HG03520 (cell line): ENCODE results near the gene SLX4.

Experiments
- ATAC-seq: cut with Tn5 transposase; IDR thresholded peaks from one replicate; pipeline ENCODE4 v1.9.1; 2021; ENCODE audit warnings: mild to moderate bottlenecking, moderate library complexity; ENCODE audit not compliant: unreplicated experiment

SLX4 gene

GRCh38 chr16:3602320-3602653, 9.1 kb downstream of the SLX4 start:
- ATAC-seq = no peak

GRCh38 chr16:3601614-3602319, 9.6 kb downstream of the SLX4 start:
- no peak for ATAC-seq

- no peak for ATAC-seq
Measured at GRCh38 chr16:3599922-3600321, 11.5 kb downstream of the SLX4 start.

GRCh38 chr16:3599121-3599520, 12.3 kb downstream of the SLX4 start:
- ATAC-seq = no peak

DNA sequence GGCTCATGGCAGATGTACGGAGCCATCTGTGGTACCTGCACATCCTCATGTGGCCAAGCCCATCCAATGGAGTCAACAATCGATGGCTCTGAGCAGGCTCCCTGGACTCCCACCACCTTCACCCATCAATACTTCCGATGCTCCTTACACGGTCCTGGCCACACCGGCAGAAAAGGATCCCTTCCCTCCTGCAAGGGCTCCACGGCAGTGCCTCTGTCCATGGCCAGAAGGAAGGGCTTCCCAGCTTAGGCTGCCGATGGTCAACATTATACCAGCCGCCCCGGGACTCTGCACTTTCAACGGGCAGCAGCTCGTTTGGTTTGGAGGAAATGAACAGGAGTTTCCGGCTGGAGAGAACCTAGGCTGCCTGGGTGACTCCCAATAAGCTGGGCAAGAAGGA, 13.2 kb downstream of the SLX4 start:
- no peak for ATAC-seq

DNA sequence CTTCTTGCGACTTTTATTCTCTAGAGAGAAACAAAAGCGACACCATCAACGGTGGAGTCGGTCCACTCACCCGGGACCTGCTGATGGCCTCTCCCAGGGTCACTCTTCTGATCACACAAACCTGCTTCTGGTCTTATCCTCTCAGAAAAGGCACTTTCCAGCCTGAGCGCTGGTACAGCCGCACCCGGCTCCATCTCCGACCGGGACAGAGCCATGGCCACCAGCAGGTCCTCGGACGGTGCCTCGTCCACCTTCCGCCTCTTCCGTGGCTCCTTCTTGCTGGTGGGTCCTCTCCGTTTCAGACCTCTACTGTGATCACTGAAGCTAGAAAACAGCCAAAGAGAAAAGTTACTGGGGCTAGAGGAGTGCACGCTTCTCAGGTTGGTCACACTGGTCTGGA, 13.7 kb downstream of the SLX4 start:
- no peak for ATAC-seq

GRCh38 chr16:3597226-3597625, 14.2 kb downstream of the SLX4 start:
- ATAC-seq = no peak

GRCh38 chr16:3596101-3596861, 15.1 kb downstream of the SLX4 start:
- ATAC-seq = no peak

GRCh38 chr16:3595521-3596021, 15.8 kb downstream of the SLX4 start:
- no peak for ATAC-seq

GRCh38 chr16:3595110-3595486, 16.3 kb downstream of the SLX4 start:
- ATAC-seq = no peak

DNA sequence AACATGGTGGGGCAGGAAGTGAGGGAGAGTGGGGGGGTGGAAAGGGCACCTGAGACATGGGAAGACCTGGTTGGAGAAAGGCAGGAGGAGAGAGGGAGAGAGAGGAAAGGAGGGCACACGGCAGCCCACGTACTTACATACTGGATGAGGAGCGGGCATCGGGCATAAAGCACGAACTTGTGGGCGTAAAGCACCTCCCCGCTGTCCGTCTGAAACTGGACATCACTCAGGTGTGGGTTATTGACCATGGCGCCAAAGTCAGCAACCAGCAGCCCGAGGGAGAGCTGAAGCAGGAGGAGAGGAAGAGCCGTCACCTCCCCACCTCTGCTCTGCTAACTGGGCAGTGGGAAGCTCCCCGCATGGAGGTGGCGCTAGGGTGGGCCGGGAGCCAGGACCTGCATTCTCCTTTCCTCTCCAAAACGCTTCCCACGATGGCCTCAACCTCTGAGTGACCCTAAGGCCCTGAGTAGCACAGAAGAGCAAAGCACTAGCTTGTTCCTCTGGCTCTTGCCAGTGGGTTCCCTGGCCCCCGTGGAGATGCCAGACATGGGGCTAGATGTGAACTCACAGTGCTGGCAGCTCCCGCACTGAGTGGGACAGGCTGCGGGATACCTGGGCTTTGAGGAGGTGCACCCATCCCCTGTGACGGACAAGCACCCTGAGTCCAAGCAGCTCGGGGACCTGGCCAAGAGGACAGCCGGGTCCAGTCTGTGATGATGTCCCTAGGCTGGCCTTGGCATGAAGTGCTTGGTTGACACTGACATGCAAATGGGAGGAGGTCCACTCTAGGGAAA, 16.9 kb downstream of the SLX4 start:
- no peak for ATAC-seq

GRCh38 chr16:3592559-3592958, 18.8 kb downstream of the SLX4 start:
- ATAC-seq = no peak

- no peak for ATAC-seq
Measured at GRCh38 chr16:3591991-3592390, 19.4 kb downstream of the SLX4 start.

DNA sequence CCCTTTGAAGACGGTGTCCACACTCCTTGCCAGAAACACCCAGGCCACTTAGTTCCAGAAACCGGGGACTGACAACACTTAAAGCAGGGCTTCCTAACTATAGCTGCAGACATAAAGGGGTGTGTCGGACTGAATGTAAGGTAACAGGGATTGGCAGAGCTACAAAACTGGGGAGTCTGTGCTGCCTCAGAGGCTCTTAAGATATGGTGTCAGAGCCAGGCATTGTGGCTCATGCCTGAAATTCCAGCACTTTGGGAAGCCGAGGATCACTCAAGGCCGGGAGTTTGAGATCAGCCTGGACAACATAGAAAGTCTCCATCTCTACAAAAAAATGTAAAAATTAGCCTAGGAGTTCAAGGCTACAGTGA, 20.0 kb downstream of the SLX4 start:
- ATAC-seq = no peak

GRCh38 chr16:3590736-3591435, 20.5 kb downstream of the SLX4 start:
- ATAC-seq = no peak

DNA sequence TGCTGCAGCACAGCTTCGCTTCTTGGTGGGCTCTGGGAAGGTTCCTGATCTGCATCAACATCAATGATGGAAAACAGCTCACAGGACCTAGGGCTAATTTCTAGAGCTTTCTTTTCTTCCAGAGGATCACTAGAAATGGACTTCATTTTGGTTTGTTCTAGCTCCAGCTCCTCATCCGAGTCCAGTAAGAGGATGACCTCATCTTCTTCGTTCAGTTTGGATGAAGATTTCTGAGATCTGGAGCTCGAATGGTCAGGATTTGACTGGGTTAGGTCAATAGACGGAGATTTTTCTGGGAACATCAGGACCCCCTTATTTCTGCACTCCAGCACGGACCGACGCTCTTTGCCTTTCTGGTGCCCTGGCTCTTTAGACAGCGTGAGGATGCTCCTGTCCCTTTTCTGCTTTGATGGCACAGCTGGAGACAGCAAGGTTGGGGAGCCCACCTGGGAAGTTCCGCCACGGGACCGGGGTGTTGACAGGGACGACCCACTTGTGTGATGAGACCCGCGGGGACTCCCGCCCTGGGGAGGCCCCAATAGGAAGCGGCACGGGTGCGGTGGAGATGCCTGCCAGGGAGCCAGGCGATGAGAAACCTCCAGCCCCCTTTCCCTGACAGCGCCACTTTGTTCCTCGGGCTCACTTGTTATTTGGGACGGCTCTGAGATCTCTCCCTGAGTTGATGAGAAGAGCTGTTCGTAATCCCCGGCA, 21.3 kb downstream of the SLX4 start:
- no peak for ATAC-seq

DNA sequence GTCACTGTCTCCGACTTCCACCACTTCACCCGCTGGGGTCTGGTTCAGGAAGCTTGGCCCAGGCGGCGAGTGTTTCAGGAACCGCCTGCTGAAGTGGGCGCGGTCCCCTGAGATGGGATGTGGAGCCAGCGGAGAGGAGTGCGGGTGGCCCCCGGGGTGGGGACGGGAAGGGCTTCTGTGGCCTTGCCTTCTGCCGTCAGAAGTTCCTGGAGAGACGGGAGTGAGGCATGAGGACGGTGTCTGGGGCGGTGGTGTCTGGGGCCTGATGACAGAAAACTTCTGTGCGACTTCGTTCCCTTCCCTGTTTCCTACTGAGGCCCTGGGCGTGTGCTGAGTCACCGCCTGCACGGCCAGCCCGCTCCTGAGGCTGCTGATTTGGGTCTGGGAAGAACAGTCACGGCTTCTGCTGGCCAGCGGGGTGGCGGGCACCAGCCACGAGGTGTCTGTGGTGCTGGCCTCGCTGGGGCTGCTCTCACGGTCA, 21.9 kb downstream of the SLX4 start:
- no peak for ATAC-seq

DNA sequence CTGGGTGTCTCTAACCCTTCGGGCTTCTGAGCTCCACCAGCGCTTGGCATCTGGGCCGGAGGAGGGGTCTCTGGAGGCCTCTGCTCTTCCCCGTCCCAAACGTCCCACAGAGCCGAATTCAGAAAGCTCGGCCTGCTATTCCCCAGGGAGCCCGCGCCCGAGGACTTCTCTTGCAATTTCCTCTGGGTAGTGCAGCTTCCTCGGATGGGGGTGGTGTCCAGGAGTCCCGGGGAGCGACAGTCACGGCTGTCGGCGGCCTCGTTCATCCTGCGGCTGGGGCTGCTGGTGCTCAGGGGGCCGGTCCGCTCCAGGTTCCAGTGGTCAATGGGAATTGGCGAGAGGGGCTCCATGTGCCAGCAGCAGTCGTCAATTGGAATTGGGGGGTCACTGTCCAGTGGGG, 22.4 kb downstream of the SLX4 start:
- no peak for ATAC-seq

GRCh38 chr16:3587547-3588110, 23.8 kb downstream of the SLX4 start:
- ATAC-seq = no peak

DNA sequence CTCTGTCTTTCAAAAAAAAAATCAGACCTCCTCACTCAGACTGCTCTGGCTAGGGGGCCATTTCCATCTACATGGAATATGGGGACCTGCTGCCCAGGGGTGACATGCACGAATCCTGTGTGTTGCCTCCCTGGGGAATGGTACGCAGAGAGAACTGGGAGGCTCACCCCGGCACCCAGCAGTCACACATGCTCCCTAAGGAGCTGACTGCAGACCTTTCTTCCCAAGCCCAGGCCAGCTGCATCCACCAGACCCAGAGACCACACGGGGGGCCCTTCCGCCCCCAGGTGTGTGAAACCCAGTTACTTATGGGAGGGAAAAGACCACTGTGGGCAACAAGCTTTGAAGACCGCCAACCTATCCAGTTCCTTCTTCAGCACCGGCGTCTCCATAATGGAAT, 27.0 kb downstream of the SLX4 start:
- ATAC-seq = no peak
